K562 (cell line): ENCODE measurements around the gene GATB. TPM values are rescaled to one million over a fixed set of nuclear protein-coding genes. Genes with fewer than 3 reads are reported as not detected.

Experiments used
- BDP1 ChIP-seq: IDR thresholded peaks from 3 replicates; pipeline ENCODE4 v1.6.1; 2011; ENCODE audit not compliant: insufficient read length, insufficient read depth
- DPF2 ChIP-seq: fragments of 450-650 bp; IDR thresholded peaks from 2 replicates; pipeline ENCODE4 v1.6.1; 2016
- ETV5 ChIP-seq: sonication (generic); formaldehyde crosslinking; IDR thresholded peaks from 2 replicates; pipeline ENCODE4 v1.4.0; 2020; ENCODE audit warnings: low read depth, mild to moderate bottlenecking, missing genetic modification reagents
- FOSL1 ChIP-seq: fragments of 200-800 bp; sonication (Bioruptor generic); conservative IDR thresholded peaks from 2 replicates; pipeline ENCODE4 v1.6.1; 2016; ENCODE audit warnings: missing genetic modification characterization, missing compliant biosample characterization
- GTF2E2 ChIP-seq: fragments of 200-800 bp; sonication (Bioruptor generic); IDR thresholded peaks from 2 replicates; pipeline ENCODE4 v1.6.1; 2016; ENCODE audit warnings: missing genetic modification characterization, missing compliant biosample characterization
- PBX2 ChIP-seq, 2 experiments: IDR thresholded peaks in 1 of 2; conservative IDR thresholded peaks in 1 of 2; 2 replicates each; pipeline ENCODE4 v1.6.1; 2016; ENCODE audit warnings: low read depth in 2 of 2, mild to moderate bottlenecking in 1 of 2, missing compliant biosample characterization in 1 of 2, missing genetic modification characterization in 1 of 2, moderate library complexity in 1 of 2
- RFX5 ChIP-seq: IDR thresholded peaks from 2 replicates; pipeline ENCODE4 v1.6.1; 2011; ENCODE audit warnings: low read depth, mild to moderate bottlenecking, improper control_type of control experiment, low read length
- SMARCC2 ChIP-seq: fragments of 450-650 bp; IDR thresholded peaks from 2 replicates; pipeline ENCODE4 v1.6.1; 2017; ENCODE audit warnings: antibody characterized with exemption, moderate library complexity, mild to moderate bottlenecking, low read depth
- SRSF1 ChIP-seq: fragments of 200-400 bp; formaldehyde crosslinking; IDR thresholded peaks from 2 replicates; pipeline ENCODE4 v1.6.1; 2017; ENCODE audit warnings: mild to moderate bottlenecking, low read depth, low read length, moderate library complexity
- ZBTB43 ChIP-seq: sonication (generic); formaldehyde crosslinking; IDR thresholded peaks from 2 replicates; pipeline ENCODE4 v1.8.0; 2023; ENCODE audit warnings: mild to moderate bottlenecking, missing genetic modification reagents
- ZNF224 ChIP-seq: sonication (generic); formaldehyde crosslinking; IDR thresholded peaks from 2 replicates; pipeline ENCODE4 v1.8.0; 2022; ENCODE audit warnings: mild to moderate bottlenecking, missing genetic modification reagents
- ZNF354B ChIP-seq: fragments of 250-450 bp; sonication (Bioruptor Pico); IDR thresholded peaks from 2 replicates; pipeline ENCODE4 v1.4.0; 2020
- ZNF395 ChIP-seq: fragments of 200-800 bp; sonication (Bioruptor generic); IDR thresholded peaks from 2 replicates; pipeline ENCODE4 v1.6.1; 2017; ENCODE audit warnings: missing genetic modification characterization, missing compliant biosample characterization
- ZNF695 ChIP-seq: fragments of 450-650 bp; formaldehyde crosslinking; IDR thresholded peaks from 2 replicates; pipeline ENCODE4 v1.4.0; 2020; ENCODE audit warnings: mild to moderate bottlenecking, moderate library complexity
- polyA plus RNA-seq, 8 experiments: library from polyadenylated mRNA; depleted of rRNA in 4 of 8; stranded (reverse) in 5 of 8; unstranded in 3 of 8; fragments of >200 nt; fragmentation: Nextera tagmentation in 2 of 8; fragmentation: Illumina TruSeq in 1 of 8; extraction: Ambion mirVana in 2 of 8; extraction: Trizol in 1 of 8; gene quantifications; 2 replicates each; pipeline versions ENCODE4 v1.2.1 to v1.2.3, GENCODE V29; 2011 to 2014; ENCODE audit warnings: inconsistent platforms in 1 of 8, missing spikeins in 1 of 8
- total RNA-seq, 7 experiments: library from RNA; depleted of rRNA in 6 of 7; stranded (reverse); fragments of >200 nt in 6 of 7; fragmentation: Illumina TruSeq in 2 of 7; extraction: Trizol in 2 of 7; gene quantifications; 2 replicates each; pipeline versions ENCODE4 v1.2.1 to v1.2.3, GENCODE V29; 2011 to 2021; ENCODE audit warnings: low replicate concordance in 1 of 7

GATB gene
- total and polyA plus RNA-seq, 9 of the 15 experiments (the other 6 are each of a cell fraction or from before 2014, with no cell fraction given) = 15.3 to 31.8 (median 26.2) TPM

- TF ChIP-seq SRSF1 = no peak
- TF ChIP-seq ETV5 (CRISPR knock-in tag) = peak; percentile 71
- TF ChIP-seq DPF2 = peak; percentile 93
- TF ChIP-seq ZNF695 (CRISPR knock-in tag) = no peak
- 0 out of 2 replicates have a peak, but pooled peaks have one; percentile 45 for TF ChIP-seq ZNF395
- TF ChIP-seq FOSL1 (tag) = peak; percentile 91
- peak; percentile 78 for TF ChIP-seq SMARCC2
- TF ChIP-seq ZNF354B (CRISPR knock-in tag) = no peak
- TF ChIP-seq RFX5 = no peak
- no peak for TF ChIP-seq BDP1
- no peak for TF ChIP-seq PBX2 (CRISPR knock-in tag; IDR thresholded peaks at IDR 0.05; ENCODE audit: low read depth)
- TF ChIP-seq PBX2 (tag; conservative IDR thresholded peaks at IDR 0.05; ENCODE audit: low read depth) = no peak
- TF ChIP-seq ZBTB43 (CRISPR knock-in tag) = no peak
- no peak for TF ChIP-seq GTF2E2 (tag)
- TF ChIP-seq ZNF224 (CRISPR knock-in tag) = no peak
These were observed 16.2 kb downstream of the GATB start (continued) for GRCh38 chr4:151744614-151745013.
